Measurements from ENCODE around the gene COL7A1. TPM values are rescaled to one million over a fixed set of nuclear protein-coding genes. Genes with fewer than 3 reads are reported as not detected.
"Not testable (repeated sequence)": the region's sequence is repeated elsewhere in the genome, so short reads cannot be mapped to it uniquely, and the experiment has no call there.

Gene COL7A1
- total RNA-seq, 1 donor from 2014 or later: 173 TPM

GRCh38 chr3:48555231-48555948 is 39.7 kb downstream of the COL7A1 start:
- no peak for TF ChIP-seq CTCF (IDR thresholded peaks at IDR 0.05; ENCODE audit: insufficient read depth, low read length, severe bottlenecking)
- DNase-seq (ENCODE audit: low read depth) (no peak), FAIRE-seq (no peak)
- Histone ChIP-seq H3K4me3 (ENCODE audit: low read depth, low read length) (no peak overlapping the region), H3K27me3 (ENCODE audit: control insufficient read depth, insufficient read depth, low read length) (no peaks in the 10 kb centered on the region), H3K36me3 (ENCODE audit: control insufficient read depth, insufficient read depth, low read length) (peaks cover 9% of the 10 kb centered on the region)

GRCh38 chr3:48553886-48554845 is 41.0 kb downstream of the COL7A1 start:
- no peak for TF ChIP-seq CTCF (IDR thresholded peaks at IDR 0.05; ENCODE audit: insufficient read depth, low read length, severe bottlenecking)
- H3K4me3 ChIP-seq (ENCODE audit: low read depth, low read length): no peak overlapping the region
- peaks cover 11% of the 10 kb centered on the region for H3K36me3 ChIP-seq (ENCODE audit: control insufficient read depth, insufficient read depth, low read length)
- no peaks in the 10 kb centered on the region for H3K27me3 ChIP-seq (ENCODE audit: control insufficient read depth, insufficient read depth, low read length)
- FAIRE-seq: no peak
- peak; percentile 76 for DNase-seq (ENCODE audit: low read depth)

GRCh38 chr3:48553361-48553760 is 41.8 kb downstream of the COL7A1 start:
- H3K4me3 ChIP-seq (ENCODE audit: low read depth, low read length): no peak overlapping the region
- H3K36me3 ChIP-seq (ENCODE audit: control insufficient read depth, insufficient read depth, low read length): peaks cover 13% of the 10 kb centered on the region
- DNase-seq (ENCODE audit: low read depth) (no peak), FAIRE-seq (no peak)
- no peaks in the 10 kb centered on the region for H3K27me3 ChIP-seq (ENCODE audit: control insufficient read depth, insufficient read depth, low read length)
- no peak for TF ChIP-seq CTCF (IDR thresholded peaks at IDR 0.05; ENCODE audit: insufficient read depth, low read length, severe bottlenecking)

GRCh38 chr3:48552111-48552951 is 42.8 kb downstream of the COL7A1 start:
- no peak for DNase-seq (ENCODE audit: low read depth)
- peaks cover 13% of the 10 kb centered on the region for H3K36me3 ChIP-seq (ENCODE audit: control insufficient read depth, insufficient read depth, low read length)
- H3K27me3 ChIP-seq (ENCODE audit: control insufficient read depth, insufficient read depth, low read length): no peaks in the 10 kb centered on the region
- FAIRE-seq: no peak
- TF ChIP-seq CTCF (IDR thresholded peaks at IDR 0.05; ENCODE audit: insufficient read depth, low read length, severe bottlenecking): no peak
- no peak overlapping the region for H3K4me3 ChIP-seq (ENCODE audit: low read depth, low read length)

GRCh38 chr3:48551651-48552050 is 43.5 kb downstream of the COL7A1 start:
- H3K4me3 ChIP-seq (ENCODE audit: low read depth, low read length); DNase-seq (ENCODE audit: low read depth); H3K27me3 ChIP-seq (ENCODE audit: control insufficient read depth, insufficient read depth, low read length); FAIRE-seq: not testable (repeated sequence)
- H3K36me3 ChIP-seq (ENCODE audit: control insufficient read depth, insufficient read depth, low read length): peaks cover 13% of the 10 kb centered on the region
